IPS DF 19.7 (cell line): Measurements from ENCODE around the gene C2CD2.
"Not testable (repeated sequence)": the region's sequence is repeated elsewhere in the genome, so short reads cannot be mapped to it uniquely, and the experiment has no call there.

Experiments used
- DNase-seq: peaks from one replicate; pipeline ENCODE4 v3.0.0-alpha.2; 2013; ENCODE audit warnings: low read depth, low spot score

C2CD2 gene

GRCh38 chr21:41975391-41976272 is 21.8 kb upstream of the C2CD2 start:
- no peak for DNase-seq

GRCh38 chr21:41974752-41975053 is 20.9 kb upstream of the C2CD2 start:
- DNase-seq, result no peak

GRCh38 chr21:41973861-41974751 is 20.3 kb upstream of the C2CD2 start:
- DNase-seq, result no peak

GRCh38 chr21:41973427-41973831 is 19.6 kb upstream of the C2CD2 start:
- DNase-seq, result no peak

- no peak for DNase-seq
Measured at GRCh38 chr21:41972511-41973205, 18.8 kb upstream of the C2CD2 start.

- DNase-seq, result no peak
Measured at GRCh38 chr21:41971891-41972290, 18.1 kb upstream of the C2CD2 start.

- no peak for DNase-seq
Measured at GRCh38 chr21:41970751-41971653, 17.2 kb upstream of the C2CD2 start.

GRCh38 chr21:41970106-41970391 is 16.2 kb upstream of the C2CD2 start:
- no peak for DNase-seq

GRCh38 chr21:41967708-41968107 is 13.9 kb upstream of the C2CD2 start:
- no peak for DNase-seq

- DNase-seq, result no peak
Measured at GRCh38 chr21:41966872-41967621, 13.2 kb upstream of the C2CD2 start.

GRCh38 chr21:41966041-41966833 is 12.4 kb upstream of the C2CD2 start:
- DNase-seq, result no peak

- DNase-seq, result no peak
Measured at GRCh38 chr21:41965461-41966013, 11.7 kb upstream of the C2CD2 start.

- no peak for DNase-seq
Measured at GRCh38 chr21:41965045-41965444, 11.2 kb upstream of the C2CD2 start.

GRCh38 chr21:41964171-41964570 is 10.4 kb upstream of the C2CD2 start:
- no peak for DNase-seq

- no peak for DNase-seq
Measured at GRCh38 chr21:41962425-41962966, 8.7 kb upstream of the C2CD2 start.

- no peak for DNase-seq
Measured at GRCh38 chr21:41961753-41962152, 7.9 kb upstream of the C2CD2 start.

- no peak for DNase-seq
Measured at GRCh38 chr21:41961282-41961701, 7.5 kb upstream of the C2CD2 start.

GRCh38 chr21:41960386-41960785 is 6.6 kb upstream of the C2CD2 start:
- DNase-seq, result no peak

- DNase-seq, result not testable (repeated sequence)
Measured at GRCh38 chr21:41959697-41960096, 5.9 kb upstream of the C2CD2 start.
